Islet precursor cell (in vitro differentiated cells): ENCODE data around the gene ESYT2.
A peak's percentile ranks its signal among the peaks of the same experiment; 100 is the strongest.
"Not testable (repeated sequence)": the region's sequence is repeated elsewhere in the genome, so short reads cannot be mapped to it uniquely, and the experiment has no call there.

Source experiments
- DNase-seq: peaks from one replicate; pipeline ENCODE4 v3.0.0-alpha.2; 2018

ESYT2 gene

GRCh38 chr7:158710651-158711102 is 118.6 kb downstream of the ESYT2 start:
- no peak for DNase-seq

- DNase-seq, result no peak
These were observed 121.7 kb downstream of the ESYT2 start for GRCh38 chr7:158707610-158708009.

GRCh38 chr7:158706710-158707590 is 122.4 kb downstream of the ESYT2 start:
- DNase-seq, result no peak

GRCh38 chr7:158706273-158706704 is 123.0 kb downstream of the ESYT2 start:
- no peak for DNase-seq

- no peak for DNase-seq
These were observed 124.0 kb downstream of the ESYT2 start for GRCh38 chr7:158705234-158705850.

- DNase-seq, result peak; percentile 99
These were observed 124.6 kb downstream of the ESYT2 start, which contains the start of gene NCAPG2 for GRCh38 chr7:158704524-158705233. Gene NCAPG2, minus strand, starts transcription at chr7:158704804. Its CDS starts 2,905 bp downstream, at chr7:158701899.

- not testable (repeated sequence) for DNase-seq
These were observed 125.4 kb downstream of the ESYT2 start for GRCh38 chr7:158703679-158704523.

GRCh38 chr7:158702944-158703343 is 126.4 kb downstream of the ESYT2 start:
- DNase-seq, result no peak

- DNase-seq, result no peak
These were observed 127.1 kb downstream of the ESYT2 start for GRCh38 chr7:158702196-158702595.

- DNase-seq, result no peak
These were observed 129.3 kb downstream of the ESYT2 start for GRCh38 chr7:158700008-158700407.

GRCh38 chr7:158699341-158699740 is 130.0 kb downstream of the ESYT2 start:
- DNase-seq, result no peak

GRCh38 chr7:158698657-158699195 is 130.6 kb downstream of the ESYT2 start:
- DNase-seq, result no peak

GRCh38 chr7:158697597-158697996 is 131.7 kb downstream of the ESYT2 start:
- not testable (repeated sequence) for DNase-seq

GRCh38 chr7:158695726-158696452 is 133.4 kb downstream of the ESYT2 start:
- no peak for DNase-seq

GRCh38 chr7:158695056-158695455 is 134.3 kb downstream of the ESYT2 start:
- no peak for DNase-seq

- no peak for DNase-seq
These were observed 134.7 kb downstream of the ESYT2 start for GRCh38 chr7:158694650-158695049.

- no peak for DNase-seq
These were observed 139.8 kb downstream of the ESYT2 start for GRCh38 chr7:158689488-158689887.

- no peak for DNase-seq
These were observed 141.9 kb downstream of the ESYT2 start for GRCh38 chr7:158687406-158687805.

- DNase-seq, result no peak
These were observed 143.6 kb downstream of the ESYT2 start for GRCh38 chr7:158685693-158686092.

- DNase-seq, result no peak
These were observed 145.0 kb downstream of the ESYT2 start for GRCh38 chr7:158684329-158684728.

- no peak for DNase-seq
These were observed 145.8 kb downstream of the ESYT2 start for GRCh38 chr7:158683541-158683940.
